PFSK-1 (cell line): ENCODE measurements around the gene ZNF792. TPM values are rescaled to one million over a fixed set of nuclear protein-coding genes. Genes with fewer than 3 reads are reported as not detected.

Experiments used
- FOXP2 ChIP-seq: optimal IDR thresholded peaks from 2 replicates; pipeline ENCODE3; 2011; ENCODE audit warnings: borderline replicate concordance, control low read depth, inconsistent platforms; ENCODE audit not compliant: insufficient read depth; ENCODE audit errors: extremely low read length, extremely low read depth
- POLR2AphosphoS5 ChIP-seq: IDR thresholded peaks from 2 replicates; pipeline ENCODE4 v1.6.1; 2012; ENCODE audit warnings: low read depth, mild to moderate bottlenecking, control low read depth, low read length, moderate library complexity
- SIN3A ChIP-seq: IDR thresholded peaks from 2 replicates; pipeline ENCODE4 v1.6.1; 2012; ENCODE audit warnings: mild to moderate bottlenecking, low read length, moderate library complexity, borderline replicate concordance; ENCODE audit not compliant: insufficient read depth
- TAF1 ChIP-seq: IDR thresholded peaks from 2 replicates; pipeline ENCODE4 v1.6.1; 2012; ENCODE audit warnings: low read length, control low read depth, borderline replicate concordance; ENCODE audit not compliant: insufficient read depth
- polyA plus RNA-seq: library from polyadenylated mRNA; unstranded; fragments of >200 nt; gene quantifications from one replicate; pipeline ENCODE4 v1.2.1, GENCODE V29; 2012; ENCODE audit warnings: low read depth, missing spikeins; ENCODE audit not compliant: insufficient read length
- TF ChIP-seq, protein P1 (sequence below), 2 experiments: IDR thresholded peaks; 2 replicates each; pipeline versions ENCODE4 v1.6.1 to v1.8.0; 2011 to 2012; ENCODE audit warnings: low read depth in 2 of 2, low read length in 2 of 2, control low read depth in 1 of 2, inconsistent platforms in 1 of 2, mild to moderate bottlenecking in 1 of 2, moderate library complexity in 1 of 2; ENCODE audit not compliant: insufficient read depth in 1 of 2

Gene ZNF792
- 0.40 TPM for polyA plus RNA-seq

DNA sequence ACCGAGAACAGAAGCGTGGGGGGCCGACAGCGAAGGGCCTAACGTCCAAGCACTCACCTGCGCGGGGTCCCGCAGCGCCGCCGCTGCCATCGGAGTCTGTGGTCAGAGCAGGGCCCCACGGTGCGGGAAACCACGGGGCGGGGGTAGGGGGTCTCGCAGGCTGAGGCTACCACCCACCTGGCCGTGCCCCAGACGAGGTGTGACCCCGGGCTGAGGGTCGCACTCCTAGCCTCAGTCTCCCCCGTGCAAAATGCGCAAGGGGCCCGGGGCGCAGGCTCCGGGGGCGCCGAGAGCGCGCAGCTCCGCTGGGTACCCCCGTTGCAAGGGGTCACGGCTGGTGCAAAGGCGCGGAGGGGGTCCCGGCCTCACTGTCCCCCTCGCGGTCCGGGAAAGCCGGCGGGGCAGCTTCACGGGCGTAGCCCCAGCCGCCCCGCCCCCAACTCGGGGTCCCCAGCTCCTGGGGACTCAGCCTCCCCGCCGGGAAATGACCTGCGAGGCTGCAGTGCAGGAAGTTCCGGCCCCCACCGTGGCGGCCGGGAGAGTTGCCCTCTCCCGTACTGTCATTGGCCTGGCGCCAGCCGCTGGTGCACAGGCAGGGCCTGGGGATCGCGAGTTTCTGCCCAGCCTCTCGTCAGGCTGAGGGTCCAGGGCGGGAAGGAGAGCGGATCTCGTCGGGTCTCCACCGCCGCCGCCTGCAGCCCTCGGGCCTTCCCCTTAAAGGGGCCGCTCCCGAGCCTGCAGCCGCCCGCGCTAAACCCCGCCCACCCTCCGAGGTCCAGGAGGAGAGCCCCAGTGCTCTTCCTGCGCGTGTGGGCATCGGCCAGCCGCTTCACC lies at the start of gene ZNF792:
Gene ZNF792 (minus strand): TSS at position 657 of the 834 bp plus-strand sequence. CDS start 567 bp downstream, at position 90.
- no peak for TF ChIP-seq POLR2AphosphoS5
- TF ChIP-seq FOXP2: no peak
- no peak for TF ChIP-seq TAF1
- TF ChIP-seq, protein P1, sequence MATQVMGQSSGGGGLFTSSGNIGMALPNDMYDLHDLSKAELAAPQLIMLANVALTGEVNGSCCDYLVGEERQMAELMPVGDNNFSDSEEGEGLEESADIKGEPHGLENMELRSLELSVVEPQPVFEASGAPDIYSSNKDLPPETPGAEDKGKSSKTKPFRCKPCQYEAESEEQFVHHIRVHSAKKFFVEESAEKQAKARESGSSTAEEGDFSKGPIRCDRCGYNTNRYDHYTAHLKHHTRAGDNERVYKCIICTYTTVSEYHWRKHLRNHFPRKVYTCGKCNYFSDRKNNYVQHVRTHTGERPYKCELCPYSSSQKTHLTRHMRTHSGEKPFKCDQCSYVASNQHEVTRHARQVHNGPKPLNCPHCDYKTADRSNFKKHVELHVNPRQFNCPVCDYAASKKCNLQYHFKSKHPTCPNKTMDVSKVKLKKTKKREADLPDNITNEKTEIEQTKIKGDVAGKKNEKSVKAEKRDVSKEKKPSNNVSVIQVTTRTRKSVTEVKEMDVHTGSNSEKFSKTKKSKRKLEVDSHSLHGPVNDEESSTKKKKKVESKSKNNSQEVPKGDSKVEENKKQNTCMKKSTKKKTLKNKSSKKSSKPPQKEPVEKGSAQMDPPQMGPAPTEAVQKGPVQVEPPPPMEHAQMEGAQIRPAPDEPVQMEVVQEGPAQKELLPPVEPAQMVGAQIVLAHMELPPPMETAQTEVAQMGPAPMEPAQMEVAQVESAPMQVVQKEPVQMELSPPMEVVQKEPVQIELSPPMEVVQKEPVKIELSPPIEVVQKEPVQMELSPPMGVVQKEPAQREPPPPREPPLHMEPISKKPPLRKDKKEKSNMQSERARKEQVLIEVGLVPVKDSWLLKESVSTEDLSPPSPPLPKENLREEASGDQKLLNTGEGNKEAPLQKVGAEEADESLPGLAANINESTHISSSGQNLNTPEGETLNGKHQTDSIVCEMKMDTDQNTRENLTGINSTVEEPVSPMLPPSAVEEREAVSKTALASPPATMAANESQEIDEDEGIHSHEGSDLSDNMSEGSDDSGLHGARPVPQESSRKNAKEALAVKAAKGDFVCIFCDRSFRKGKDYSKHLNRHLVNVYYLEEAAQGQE (IDR thresholded peaks at IDR 0.05; ENCODE audit: insufficient read depth in 1 of 2, low read depth in 2 of 2, low read length in 2 of 2): no peak

DNA sequence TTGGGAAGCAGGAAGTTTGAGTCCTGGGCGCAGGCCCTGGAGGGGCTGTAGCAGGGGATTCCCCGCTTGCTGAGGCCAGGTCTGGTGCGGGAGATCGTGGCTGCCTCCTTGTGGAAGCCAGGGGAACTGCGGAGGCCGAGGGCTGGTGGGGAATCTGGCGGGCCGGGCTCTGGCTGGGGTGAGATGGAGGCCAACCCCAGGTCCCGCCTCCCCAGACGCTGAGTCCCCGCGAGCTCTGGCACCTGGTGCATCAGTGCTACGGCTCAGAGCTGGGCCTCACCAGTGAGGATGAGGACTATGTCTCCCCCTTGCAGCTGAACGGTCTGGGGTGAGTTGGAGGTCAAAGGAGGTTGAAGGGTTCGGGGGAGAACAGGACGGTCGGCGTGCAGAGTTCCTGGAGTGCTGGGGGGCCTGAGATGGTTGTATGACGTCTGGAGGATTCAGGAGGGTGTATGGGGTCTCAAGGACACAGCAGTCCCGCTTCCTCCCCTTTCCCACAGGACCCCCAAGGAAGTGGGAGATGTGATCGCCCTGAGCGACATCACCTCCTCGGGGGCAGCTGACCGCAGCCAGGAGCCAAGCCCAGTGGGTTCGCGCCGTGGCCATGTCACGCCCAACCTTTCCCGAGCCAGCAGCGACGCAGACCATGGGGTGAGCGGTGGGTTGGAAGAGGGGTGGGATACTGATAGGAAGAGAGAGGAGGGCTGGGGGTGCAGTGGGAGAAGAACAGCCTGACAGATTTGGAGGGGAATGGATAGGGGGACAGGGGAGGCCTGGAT lies 49.2 kb upstream of the ZNF792 start:
- TF ChIP-seq FOXP2 (no peak), TAF1 (no peak), POLR2AphosphoS5 (no peak), SIN3A (no peak)
- TF ChIP-seq, protein P1 (IDR thresholded peaks at IDR 0.05; ENCODE audit: insufficient read depth in 1 of 2, low read depth in 2 of 2, low read length in 2 of 2): no peak

DNA sequence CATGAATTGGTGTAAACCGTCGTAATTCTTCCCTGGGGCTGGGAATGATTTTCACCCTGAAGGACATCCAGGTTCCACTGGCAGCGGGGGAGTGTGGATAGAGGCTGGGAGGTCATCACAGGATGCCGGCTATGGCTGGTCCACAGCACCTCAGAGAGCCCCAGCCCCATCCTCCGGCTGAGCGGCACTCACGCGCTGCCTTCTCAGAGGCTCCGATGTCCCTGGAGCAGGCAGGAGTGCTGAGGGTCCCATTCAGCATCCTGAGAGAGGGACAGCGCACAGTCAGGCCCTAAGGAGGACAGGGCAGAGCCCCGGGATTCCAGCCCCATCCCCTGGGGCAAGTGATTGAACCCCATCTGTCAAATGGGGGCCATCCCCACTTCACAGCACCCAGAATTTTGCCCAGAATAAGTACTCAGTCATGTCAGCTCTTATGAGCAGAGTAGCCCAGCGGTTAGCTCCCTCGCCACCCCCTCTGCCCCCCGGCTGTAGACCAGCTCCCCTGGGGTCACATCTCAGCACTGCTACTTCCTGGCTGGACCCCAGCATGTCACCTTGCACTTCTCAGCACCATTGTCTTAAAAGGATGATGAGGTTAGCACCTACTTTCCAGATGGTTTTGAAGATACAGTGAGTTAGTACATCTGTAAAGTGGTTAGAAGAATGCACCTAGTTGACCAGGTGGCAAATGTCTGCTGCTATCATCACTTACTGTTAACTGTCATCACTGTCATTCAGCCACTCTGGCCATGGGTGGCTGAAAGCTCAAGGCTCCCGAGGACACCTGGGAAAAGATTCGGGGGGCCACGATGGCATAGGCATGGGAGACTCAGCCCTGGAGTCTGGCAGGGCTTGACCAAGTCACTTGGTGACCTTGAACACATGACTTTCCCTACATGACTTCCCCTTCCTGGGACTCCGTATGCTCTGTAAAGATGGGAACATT lies 48.0 kb upstream of the ZNF792 start:
- TF ChIP-seq TAF1 (no peak), POLR2AphosphoS5 (no peak), FOXP2 (no peak), SIN3A (no peak)
- TF ChIP-seq, protein P1 (IDR thresholded peaks at IDR 0.05; ENCODE audit: insufficient read depth in 1 of 2, low read depth in 2 of 2, low read length in 2 of 2): no peak

DNA sequence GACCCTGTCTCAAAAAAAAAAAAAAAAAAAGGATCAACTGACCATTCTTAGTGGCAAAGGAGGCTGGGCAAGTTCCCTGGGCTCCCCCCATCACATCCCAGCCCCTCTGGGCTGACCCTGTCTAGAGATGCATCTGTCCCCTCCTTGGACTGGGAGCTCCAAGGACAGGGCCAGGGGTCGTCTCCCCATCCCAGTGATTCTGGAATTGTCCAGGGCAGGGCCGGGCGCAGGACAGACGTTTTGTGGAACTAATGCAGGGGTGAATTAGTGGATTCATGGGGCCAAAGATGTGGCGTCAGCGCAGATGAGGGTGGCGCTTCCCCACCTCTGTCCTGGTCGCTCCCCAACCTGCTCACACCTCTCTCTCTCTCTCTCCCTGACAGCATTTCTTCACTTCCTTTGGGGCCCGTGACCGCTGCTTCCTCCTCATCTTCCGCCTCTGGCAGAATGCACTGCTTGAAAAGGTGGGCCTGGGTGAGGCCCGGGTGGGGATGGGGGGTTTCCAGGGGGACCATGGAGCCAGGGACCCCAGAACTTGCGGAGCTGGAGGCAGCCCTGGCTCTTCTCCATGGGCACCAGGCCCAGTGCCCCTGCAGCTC lies 47.2 kb upstream of the ZNF792 start:
- no peak for TF ChIP-seq FOXP2
- TF ChIP-seq TAF1: no peak
- no peak for TF ChIP-seq SIN3A
- no peak for TF ChIP-seq POLR2AphosphoS5
- TF ChIP-seq, protein P1 (IDR thresholded peaks at IDR 0.05; ENCODE audit: insufficient read depth in 1 of 2, low read depth in 2 of 2, low read length in 2 of 2): no peak
